GM23338 (cell line): ENCODE measurements around the gene FANCF.

ENCODE experiments used
- EZH2 ChIP-seq: fragments of 200-600 bp; sonication (generic); IDR thresholded peaks from one replicate; pipeline ENCODE4 v1.8.0; 2017; ENCODE audit warnings: antibody characterized with exemption, mild to moderate bottlenecking, low read depth; ENCODE audit not compliant: unreplicated experiment
- EZH2phosphoT487 ChIP-seq: fragments of 200-600 bp; sonication (generic); IDR thresholded peaks from one replicate; pipeline ENCODE4 v1.8.1; 2018; ENCODE audit warnings: antibody characterized with exemption; ENCODE audit not compliant: unreplicated experiment
- POLR2AphosphoS5 ChIP-seq: IDR thresholded peaks from 2 replicates; pipeline ENCODE4 v1.6.1; 2016; ENCODE audit warnings: antibody characterized with exemption, low read depth
- ZNF114 ChIP-seq: fragments of 250-450 bp; sonication (Bioruptor Pico); IDR thresholded peaks from 2 replicates; pipeline ENCODE4 v1.5.0; 2020; ENCODE audit warnings: mild to moderate bottlenecking, moderate library complexity
- TF ChIP-seq, protein P1 (sequence below), 2 experiments: fragments of 200-600 bp in 1 of 2; sonication (generic) in 1 of 2; conservative IDR thresholded peaks; 2 replicates each; pipeline versions ENCODE4 v1.5.1 to v1.6.1; 2016 to 2017; ENCODE audit warnings: antibody characterized with exemption in 2 of 2, low read depth in 2 of 2, mild to moderate bottlenecking in 2 of 2, moderate library complexity in 1 of 2
- TF ChIP-seq, protein P2 (sequence below): IDR thresholded peaks from one replicate; pipeline ENCODE4 v1.6.1; 2018; ENCODE audit warnings: antibody characterized with exemption; ENCODE audit not compliant: unreplicated experiment

- TF ChIP-seq, protein P1, sequence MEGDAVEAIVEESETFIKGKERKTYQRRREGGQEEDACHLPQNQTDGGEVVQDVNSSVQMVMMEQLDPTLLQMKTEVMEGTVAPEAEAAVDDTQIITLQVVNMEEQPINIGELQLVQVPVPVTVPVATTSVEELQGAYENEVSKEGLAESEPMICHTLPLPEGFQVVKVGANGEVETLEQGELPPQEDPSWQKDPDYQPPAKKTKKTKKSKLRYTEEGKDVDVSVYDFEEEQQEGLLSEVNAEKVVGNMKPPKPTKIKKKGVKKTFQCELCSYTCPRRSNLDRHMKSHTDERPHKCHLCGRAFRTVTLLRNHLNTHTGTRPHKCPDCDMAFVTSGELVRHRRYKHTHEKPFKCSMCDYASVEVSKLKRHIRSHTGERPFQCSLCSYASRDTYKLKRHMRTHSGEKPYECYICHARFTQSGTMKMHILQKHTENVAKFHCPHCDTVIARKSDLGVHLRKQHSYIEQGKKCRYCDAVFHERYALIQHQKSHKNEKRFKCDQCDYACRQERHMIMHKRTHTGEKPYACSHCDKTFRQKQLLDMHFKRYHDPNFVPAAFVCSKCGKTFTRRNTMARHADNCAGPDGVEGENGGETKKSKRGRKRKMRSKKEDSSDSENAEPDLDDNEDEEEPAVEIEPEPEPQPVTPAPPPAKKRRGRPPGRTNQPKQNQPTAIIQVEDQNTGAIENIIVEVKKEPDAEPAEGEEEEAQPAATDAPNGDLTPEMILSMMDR (conservative IDR thresholded peaks at IDR 0.05; ENCODE audit: low read depth in 2 of 2): no peak
- TF ChIP-seq ZNF114 (CRISPR knock-in tag) (no peak), EZH2phosphoT487 (no peak), POLR2AphosphoS5 (no peak), EZH2 (no peak)
- TF ChIP-seq, protein P2, sequence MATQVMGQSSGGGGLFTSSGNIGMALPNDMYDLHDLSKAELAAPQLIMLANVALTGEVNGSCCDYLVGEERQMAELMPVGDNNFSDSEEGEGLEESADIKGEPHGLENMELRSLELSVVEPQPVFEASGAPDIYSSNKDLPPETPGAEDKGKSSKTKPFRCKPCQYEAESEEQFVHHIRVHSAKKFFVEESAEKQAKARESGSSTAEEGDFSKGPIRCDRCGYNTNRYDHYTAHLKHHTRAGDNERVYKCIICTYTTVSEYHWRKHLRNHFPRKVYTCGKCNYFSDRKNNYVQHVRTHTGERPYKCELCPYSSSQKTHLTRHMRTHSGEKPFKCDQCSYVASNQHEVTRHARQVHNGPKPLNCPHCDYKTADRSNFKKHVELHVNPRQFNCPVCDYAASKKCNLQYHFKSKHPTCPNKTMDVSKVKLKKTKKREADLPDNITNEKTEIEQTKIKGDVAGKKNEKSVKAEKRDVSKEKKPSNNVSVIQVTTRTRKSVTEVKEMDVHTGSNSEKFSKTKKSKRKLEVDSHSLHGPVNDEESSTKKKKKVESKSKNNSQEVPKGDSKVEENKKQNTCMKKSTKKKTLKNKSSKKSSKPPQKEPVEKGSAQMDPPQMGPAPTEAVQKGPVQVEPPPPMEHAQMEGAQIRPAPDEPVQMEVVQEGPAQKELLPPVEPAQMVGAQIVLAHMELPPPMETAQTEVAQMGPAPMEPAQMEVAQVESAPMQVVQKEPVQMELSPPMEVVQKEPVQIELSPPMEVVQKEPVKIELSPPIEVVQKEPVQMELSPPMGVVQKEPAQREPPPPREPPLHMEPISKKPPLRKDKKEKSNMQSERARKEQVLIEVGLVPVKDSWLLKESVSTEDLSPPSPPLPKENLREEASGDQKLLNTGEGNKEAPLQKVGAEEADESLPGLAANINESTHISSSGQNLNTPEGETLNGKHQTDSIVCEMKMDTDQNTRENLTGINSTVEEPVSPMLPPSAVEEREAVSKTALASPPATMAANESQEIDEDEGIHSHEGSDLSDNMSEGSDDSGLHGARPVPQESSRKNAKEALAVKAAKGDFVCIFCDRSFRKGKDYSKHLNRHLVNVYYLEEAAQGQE: no peak
These were observed 40.7 kb upstream of the FANCF start, which contains the start of gene GAS2 for GRCh38 chr11:22666325-22666687.
